ENCODE results near the gene ALPI. TPM values are rescaled to one million over a fixed set of nuclear protein-coding genes. Genes with fewer than 3 reads are reported as not detected.

Gene ALPI
- total RNA-seq, 1 experiment from 2014 or later = not detected

DNA sequence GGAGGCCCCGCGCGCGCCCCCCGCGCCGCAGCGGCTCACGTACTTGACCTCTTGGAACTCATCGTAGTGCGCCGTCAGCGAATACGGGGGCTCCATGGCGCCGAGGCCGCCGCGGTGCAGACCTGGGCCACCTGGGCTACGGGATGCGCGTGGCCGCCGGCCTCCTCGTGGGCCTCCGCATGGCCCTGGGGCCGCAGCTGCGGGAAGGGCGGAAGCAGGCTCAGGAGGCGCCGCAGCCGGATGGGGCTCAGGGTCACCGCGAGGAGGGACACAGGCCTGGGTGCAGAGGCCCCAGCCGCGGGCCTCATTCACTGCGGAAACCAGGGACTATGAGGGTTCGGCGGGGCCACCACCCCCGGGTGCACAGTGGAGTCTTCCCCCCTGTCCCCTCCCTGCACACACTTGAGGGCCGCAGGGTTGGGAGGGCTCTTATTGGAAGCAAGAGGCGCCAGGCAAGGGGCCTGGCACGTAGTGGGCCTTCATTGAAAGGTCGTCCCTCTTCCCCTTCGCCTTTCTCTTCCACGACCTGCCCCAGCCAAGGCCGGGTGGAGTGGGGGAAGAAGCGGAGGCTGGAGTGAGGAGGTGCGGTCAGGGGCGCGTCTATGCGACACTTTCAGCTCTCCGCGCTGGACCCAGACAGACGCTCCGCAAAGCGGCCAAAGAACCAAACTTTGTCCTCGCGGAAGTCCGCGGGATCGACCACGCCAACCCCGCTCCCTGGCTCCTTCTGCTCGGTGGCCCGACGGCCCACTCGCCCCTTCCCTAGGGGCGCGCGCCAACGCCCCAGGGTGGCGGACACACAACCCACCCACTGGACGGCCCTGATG is 30.8 kb downstream of the ALPI start:
- ChIA-PET CTCF (no interaction called here), POLR2A (ENCODE audit: unreplicated experiment) (no interaction called here)
- Histone ChIP-seq H3K36me3 (ENCODE audit: low read depth) (no peaks in the 10 kb centered on the region), H4K20me1 (ENCODE audit: insufficient read depth) (no peaks in the 10 kb centered on the region), H3K9me2 (ENCODE audit: insufficient read depth) (no peaks in the 10 kb centered on the region), H3K4me3 (no peak overlapping the region), H3K27me3 (ENCODE audit: insufficient read depth, low read depth) (peaks cover 7% of the 10 kb centered on the region), H3K79me2 (ENCODE audit: low read depth) (no peaks in the 10 kb centered on the region), H2AFZ (no peak overlapping the region), H3K27ac (no peak overlapping the region), H3K9me3 (ENCODE audit: insufficient read depth, low read depth) (no peaks in the 10 kb centered on the region), H3K4me2 (no peak overlapping the region), H3F3A (ENCODE audit: insufficient read depth, low read depth) (no peaks in the 10 kb centered on the region), H3K4me1 (replicated peaks; ENCODE audit: insufficient read depth) (no peaks in the 10 kb centered on the region)
- intact Hi-C loops (cut with micrococcal nuclease; ENCODE audit: unreplicated experiment) = no loop called here
- DNase-seq = no peak
- no TSS peak for BruUV-seq (replicated peaks)
- TF ChIP-seq, protein P1, sequence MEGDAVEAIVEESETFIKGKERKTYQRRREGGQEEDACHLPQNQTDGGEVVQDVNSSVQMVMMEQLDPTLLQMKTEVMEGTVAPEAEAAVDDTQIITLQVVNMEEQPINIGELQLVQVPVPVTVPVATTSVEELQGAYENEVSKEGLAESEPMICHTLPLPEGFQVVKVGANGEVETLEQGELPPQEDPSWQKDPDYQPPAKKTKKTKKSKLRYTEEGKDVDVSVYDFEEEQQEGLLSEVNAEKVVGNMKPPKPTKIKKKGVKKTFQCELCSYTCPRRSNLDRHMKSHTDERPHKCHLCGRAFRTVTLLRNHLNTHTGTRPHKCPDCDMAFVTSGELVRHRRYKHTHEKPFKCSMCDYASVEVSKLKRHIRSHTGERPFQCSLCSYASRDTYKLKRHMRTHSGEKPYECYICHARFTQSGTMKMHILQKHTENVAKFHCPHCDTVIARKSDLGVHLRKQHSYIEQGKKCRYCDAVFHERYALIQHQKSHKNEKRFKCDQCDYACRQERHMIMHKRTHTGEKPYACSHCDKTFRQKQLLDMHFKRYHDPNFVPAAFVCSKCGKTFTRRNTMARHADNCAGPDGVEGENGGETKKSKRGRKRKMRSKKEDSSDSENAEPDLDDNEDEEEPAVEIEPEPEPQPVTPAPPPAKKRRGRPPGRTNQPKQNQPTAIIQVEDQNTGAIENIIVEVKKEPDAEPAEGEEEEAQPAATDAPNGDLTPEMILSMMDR (conservative IDR thresholded peaks at IDR 0.05) = no peak
- no peak for TF ChIP-seq EZH2 (IDR thresholded peaks at IDR 0.05; ENCODE audit: low read depth)

DNA sequence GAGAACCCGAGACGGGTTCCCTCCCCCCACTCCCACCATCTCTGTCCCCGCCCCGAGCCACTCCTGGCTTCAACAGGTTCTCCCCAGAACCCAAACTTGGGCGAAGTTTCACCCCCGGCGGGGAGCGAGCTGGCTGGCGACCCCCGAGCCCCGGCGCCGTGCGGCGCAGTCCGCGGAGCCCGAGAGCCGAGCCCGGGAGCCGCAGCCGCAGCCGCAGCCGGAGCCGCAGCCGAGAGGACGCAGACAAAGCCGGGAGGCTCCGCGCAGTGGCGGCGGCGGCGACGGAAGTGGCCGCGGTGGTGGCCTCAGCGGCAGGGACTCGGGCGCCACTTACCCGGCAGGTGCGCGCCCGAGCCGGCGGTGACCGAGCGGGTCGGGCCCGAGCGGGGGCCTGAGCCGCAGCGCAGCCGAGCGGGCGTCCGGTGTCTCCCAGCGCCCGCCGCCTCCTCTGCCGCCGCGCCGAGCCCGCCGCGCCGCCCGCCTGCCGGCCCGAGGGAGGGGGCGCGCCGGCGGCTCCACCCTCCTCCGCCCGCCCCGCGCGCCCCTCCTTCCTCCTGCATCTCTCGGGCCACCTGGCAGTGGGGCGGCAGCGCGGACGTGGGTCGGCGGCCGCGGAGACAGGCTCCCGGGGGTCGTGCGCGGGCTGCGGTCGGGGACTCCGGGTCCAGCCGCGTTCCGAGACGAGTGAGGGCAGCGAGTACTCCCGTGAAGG is 31.6 kb downstream of the ALPI start, which contains the start of gene ECEL1:
ECEL1 (minus strand) TSS at position 450 of the 712 bp plus-strand sequence. CDS start 1,181 bp downstream, outside the sequence.
- ChIA-PET CTCF (no interaction called here), POLR2A (ENCODE audit: unreplicated experiment) (no interaction called here)
- intact Hi-C loops (cut with micrococcal nuclease; ENCODE audit: unreplicated experiment) = no loop called here
- Histone ChIP-seq H3K79me2 (ENCODE audit: low read depth) (no peaks in the 10 kb centered on the region), H3K27ac (no peak within 1 kb of the TSS), H3K4me2 (no peak within 1 kb of the TSS), H3K27me3 (ENCODE audit: insufficient read depth, low read depth) (no peaks in the 10 kb centered on the region), H3K36me3 (ENCODE audit: low read depth) (no peaks in the 10 kb centered on the region), H3K4me1 (replicated peaks; ENCODE audit: insufficient read depth) (no peaks in the 10 kb centered on the region), H3K4me3 (no peak within 1 kb of the TSS), H4K20me1 (ENCODE audit: insufficient read depth) (no peaks in the 10 kb centered on the region), H3F3A (ENCODE audit: insufficient read depth, low read depth) (no peaks in the 10 kb centered on the region), H2AFZ (no peak within 1 kb of the TSS), H3K9me2 (ENCODE audit: insufficient read depth) (no peaks in the 10 kb centered on the region), H3K9me3 (ENCODE audit: insufficient read depth, low read depth) (no peaks in the 10 kb centered on the region)
- no peak for DNase-seq
- BruUV-seq (replicated peaks) = no TSS peak
- TF ChIP-seq, protein P1 (conservative IDR thresholded peaks at IDR 0.05) = no peak
- no peak for TF ChIP-seq EZH2 (IDR thresholded peaks at IDR 0.05; ENCODE audit: low read depth)

DNA sequence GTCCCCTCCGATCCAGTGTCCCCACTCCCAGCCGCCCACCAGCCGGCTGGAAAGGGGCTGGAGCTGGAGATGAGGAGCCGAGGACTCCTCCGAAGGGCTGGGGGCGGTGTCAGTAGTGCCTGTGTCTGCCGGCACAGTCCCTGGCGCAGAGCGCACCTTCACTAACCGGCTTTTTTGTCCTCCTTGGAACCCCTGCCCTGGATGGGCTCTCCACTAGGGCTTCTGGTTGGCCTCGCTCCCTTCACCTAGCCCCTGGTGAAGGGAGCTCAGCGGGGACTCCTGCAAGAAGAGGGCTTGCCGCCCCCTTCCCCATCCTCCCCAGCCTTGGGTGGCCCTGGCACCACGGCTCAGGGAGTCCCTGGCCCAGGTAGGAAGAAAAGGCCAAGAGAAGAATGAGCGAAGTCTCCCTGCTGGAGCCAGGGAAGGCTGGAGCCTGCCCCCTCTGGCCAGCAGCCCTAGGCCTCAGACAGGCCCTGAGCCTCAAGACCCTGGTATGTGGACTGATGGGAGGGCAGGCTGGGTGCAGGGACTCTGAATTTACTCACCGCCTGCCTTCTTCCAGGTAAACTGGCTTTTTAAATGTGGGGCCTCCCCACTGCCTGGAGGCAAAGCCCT is 32.3 kb downstream of the ALPI start:
- Histone ChIP-seq H3K4me3 (no peak overlapping the region), H3K27me3 (ENCODE audit: insufficient read depth, low read depth) (no peaks in the 10 kb centered on the region), H3K27ac (no peak overlapping the region), H2AFZ (no peak overlapping the region), H4K20me1 (ENCODE audit: insufficient read depth) (no peaks in the 10 kb centered on the region), H3K4me1 (replicated peaks; ENCODE audit: insufficient read depth) (no peaks in the 10 kb centered on the region), H3K9me2 (ENCODE audit: insufficient read depth) (no peaks in the 10 kb centered on the region), H3K79me2 (ENCODE audit: low read depth) (no peaks in the 10 kb centered on the region), H3F3A (ENCODE audit: insufficient read depth, low read depth) (no peaks in the 10 kb centered on the region), H3K4me2 (no peak overlapping the region), H3K9me3 (ENCODE audit: insufficient read depth, low read depth) (no peaks in the 10 kb centered on the region), H3K36me3 (ENCODE audit: low read depth) (no peaks in the 10 kb centered on the region)
- BruUV-seq (replicated peaks) = no TSS peak
- TF ChIP-seq, protein P1 (conservative IDR thresholded peaks at IDR 0.05) = no peak
- no peak for TF ChIP-seq EZH2 (IDR thresholded peaks at IDR 0.05; ENCODE audit: low read depth)
- POLR2A ChIA-PET (ENCODE audit: unreplicated experiment) = no interaction called here
- no peak for DNase-seq
- intact Hi-C loops (cut with micrococcal nuclease; ENCODE audit: unreplicated experiment) = no loop called here
- CTCF ChIA-PET = no interaction called here

Data from PC-9 (cell line).